Right atrium auricular region (tissue), 2 donors: ENCODE measurements around the gene TOM1L1. TPM values are rescaled to one million over a fixed set of nuclear protein-coding genes. Genes with fewer than 3 reads are reported as not detected.

ENCODE experiments used
- DNase-seq: peaks from one replicate; pipeline ENCODE4 v3.0.0-alpha.2; 2019; ENCODE audit warnings: low spot score
- H3K27ac ChIP-seq, 2 donors: fragments of 200-600 bp; sonication (generic); 1 replicate in 1 of 2; 2 replicates in 1 of 2; pipeline ENCODE4 v1.5.1; 2016 to 2019
- H3K27me3 ChIP-seq, 2 donors: fragments of 200-600 bp; sonication (generic); one replicate each; pipeline versions ENCODE4 v1.5.1 to v1.6.0; 2017 to 2019
- H3K36me3 ChIP-seq: fragments of 200-600 bp; sonication (generic); one replicate; pipeline ENCODE4 v1.5.1; 2016
- H3K4me1 ChIP-seq, 2 donors: fragments of 200-600 bp; sonication (generic); one replicate each; pipeline versions ENCODE4 v1.5.1 to v1.6.0; 2017 to 2019
- H3K4me3 ChIP-seq, 2 donors: fragments of 200-600 bp; sonication (generic); 1 replicate in 1 of 2; 2 replicates in 1 of 2; pipeline ENCODE4 v1.5.1; 2017 to 2019; ENCODE audit warnings: mild to moderate bottlenecking in 1 of 2, moderate library complexity in 1 of 2
- H3K9me3 ChIP-seq, 2 donors: fragments of 200-600 bp; sonication (generic); one replicate each; pipeline ENCODE4 v1.5.1; 2019
- total RNA-seq, 2 donors: library from RNA; depleted of rRNA; stranded (reverse); fragments of >200 nt; gene quantifications; one replicate each; pipeline ENCODE4 v1.1.0, GENCODE V29; 2016
- TF ChIP-seq, protein P1 (sequence below), 2 donors: fragments of 200-600 bp; sonication (generic); IDR thresholded peaks; one replicate each; pipeline ENCODE4 v1.5.1; 2019; ENCODE audit warnings: antibody characterized with exemption in 2 of 2

Gene TOM1L1
- 10 to 100 TPM; 16.0 to 18.2 TPM for total RNA-seq

DNA sequence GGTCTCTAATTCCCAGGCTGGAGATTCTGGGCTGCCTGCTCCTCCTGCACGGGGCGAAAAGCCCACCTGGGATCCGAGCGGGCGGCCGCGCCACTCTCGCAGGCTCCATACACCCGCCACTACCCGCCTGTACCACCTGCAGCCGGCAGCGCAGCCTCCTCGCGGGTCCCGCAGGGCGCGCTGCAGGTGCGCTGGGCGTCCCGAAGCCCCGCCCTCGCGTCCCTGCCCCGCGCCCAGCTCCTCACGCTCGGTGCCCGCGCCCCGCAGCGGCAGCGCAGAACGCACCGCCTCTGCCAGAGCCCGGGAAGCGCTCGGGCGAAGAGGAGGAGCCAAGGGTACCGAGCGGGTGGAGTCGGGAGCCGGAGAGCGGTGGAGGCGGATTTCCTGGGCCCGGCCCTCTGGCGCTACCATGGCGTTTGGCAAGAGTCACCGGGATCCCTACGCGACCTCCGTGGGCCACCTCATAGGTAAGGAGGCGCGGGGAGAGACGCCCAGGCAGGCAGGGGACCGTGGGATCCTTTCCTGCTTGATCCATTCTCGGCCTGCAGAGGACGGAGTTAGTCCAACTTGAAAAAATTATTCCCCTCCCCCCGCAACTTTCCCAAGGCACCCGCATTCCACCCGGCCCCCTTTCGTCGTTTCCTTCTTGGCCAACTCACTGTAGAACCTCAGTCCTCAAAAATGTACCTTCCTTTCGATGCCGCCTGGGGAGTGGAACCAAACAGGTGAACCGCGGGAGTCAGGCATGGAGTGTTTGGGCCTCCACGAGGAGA is at the start of gene TOM1L1:
Gene TOM1L1, plus strand, starts transcription at position 396 of the 773 bp plus-strand sequence. Its CDS starts 14 bp downstream, at position 410.
- H3K4me1 ChIP-seq = peaks cover 0 to 11% of the 10 kb centered on the region in 2 donors
- peak; percentile 63 for DNase-seq
- TF ChIP-seq, protein P1, sequence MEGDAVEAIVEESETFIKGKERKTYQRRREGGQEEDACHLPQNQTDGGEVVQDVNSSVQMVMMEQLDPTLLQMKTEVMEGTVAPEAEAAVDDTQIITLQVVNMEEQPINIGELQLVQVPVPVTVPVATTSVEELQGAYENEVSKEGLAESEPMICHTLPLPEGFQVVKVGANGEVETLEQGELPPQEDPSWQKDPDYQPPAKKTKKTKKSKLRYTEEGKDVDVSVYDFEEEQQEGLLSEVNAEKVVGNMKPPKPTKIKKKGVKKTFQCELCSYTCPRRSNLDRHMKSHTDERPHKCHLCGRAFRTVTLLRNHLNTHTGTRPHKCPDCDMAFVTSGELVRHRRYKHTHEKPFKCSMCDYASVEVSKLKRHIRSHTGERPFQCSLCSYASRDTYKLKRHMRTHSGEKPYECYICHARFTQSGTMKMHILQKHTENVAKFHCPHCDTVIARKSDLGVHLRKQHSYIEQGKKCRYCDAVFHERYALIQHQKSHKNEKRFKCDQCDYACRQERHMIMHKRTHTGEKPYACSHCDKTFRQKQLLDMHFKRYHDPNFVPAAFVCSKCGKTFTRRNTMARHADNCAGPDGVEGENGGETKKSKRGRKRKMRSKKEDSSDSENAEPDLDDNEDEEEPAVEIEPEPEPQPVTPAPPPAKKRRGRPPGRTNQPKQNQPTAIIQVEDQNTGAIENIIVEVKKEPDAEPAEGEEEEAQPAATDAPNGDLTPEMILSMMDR (IDR thresholded peaks at IDR 0.05) = peak in 1 of 2 donors; percentile 31
- H3K36me3 ChIP-seq = no peaks in the 10 kb centered on the region
- no peaks in the 10 kb centered on the region for H3K9me3 ChIP-seq
- H3K4me3 ChIP-seq = peak within 1 kb of the TSS; percentile 57 to 65
- no peaks in the 10 kb centered on the region for H3K27me3 ChIP-seq
- H3K27ac ChIP-seq = peak within 1 kb of the TSS; percentile 3 to 61

DNA sequence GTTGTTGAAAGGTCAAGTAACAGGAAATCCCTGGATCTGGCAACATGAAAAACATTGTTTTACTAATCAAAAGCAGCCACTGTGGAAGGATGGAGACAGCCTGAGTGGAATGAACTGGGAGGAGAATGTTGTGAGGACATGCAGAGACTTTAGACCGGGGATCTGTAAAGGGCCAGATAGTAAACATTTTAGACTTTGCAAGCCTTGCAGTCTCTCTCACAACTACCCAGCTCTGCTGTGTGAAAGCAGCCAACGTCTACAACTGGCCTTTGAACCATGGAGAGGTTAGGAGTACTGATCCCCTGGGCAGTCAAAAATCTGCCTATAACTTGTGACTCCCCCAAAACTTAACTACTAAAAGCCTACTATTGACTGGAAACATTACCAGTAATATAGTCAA is 41.5 kb upstream of the TOM1L1 start:
- Histone ChIP-seq H3K36me3 (no peaks in the 10 kb centered on the region), H3K4me1 (no peaks in the 10 kb centered on the region), H3K9me3 (no peaks in the 10 kb centered on the region), H3K27ac (no peak overlapping the region), H3K27me3 (no peaks in the 10 kb centered on the region), H3K4me3 (no peak overlapping the region)
- DNase-seq = no peak
- TF ChIP-seq, protein P1 (IDR thresholded peaks at IDR 0.05) = no peak

GRCh38 chr17:54860617-54861470 is 39.8 kb upstream of the TOM1L1 start:
- no peaks in the 10 kb centered on the region for H3K27me3 ChIP-seq
- TF ChIP-seq, protein P1 (IDR thresholded peaks at IDR 0.05) = no peak
- H3K4me3 ChIP-seq = no peak overlapping the region
- no peaks in the 10 kb centered on the region for H3K4me1 ChIP-seq
- no peak overlapping the region for H3K27ac ChIP-seq
- no peaks in the 10 kb centered on the region for H3K36me3 ChIP-seq
- DNase-seq = no peak
- no peaks in the 10 kb centered on the region for H3K9me3 ChIP-seq

- H3K4me3 ChIP-seq = no peak overlapping the region
- no peaks in the 10 kb centered on the region for H3K4me1 ChIP-seq
- H3K36me3 ChIP-seq = no peaks in the 10 kb centered on the region
- no peaks in the 10 kb centered on the region for H3K27me3 ChIP-seq
- TF ChIP-seq, protein P1 (IDR thresholded peaks at IDR 0.05) = no peak
- no peak for DNase-seq
- no peaks in the 10 kb centered on the region for H3K9me3 ChIP-seq
- no peak overlapping the region for H3K27ac ChIP-seq
Observed at GRCh38 chr17:54861471-54861983, 39.1 kb upstream of the TOM1L1 start.

GRCh38 chr17:54863176-54863575 is 37.5 kb upstream of the TOM1L1 start:
- no peak overlapping the region for H3K27ac ChIP-seq
- H3K9me3 ChIP-seq = no peaks in the 10 kb centered on the region
- no peaks in the 10 kb centered on the region for H3K36me3 ChIP-seq
- no peak overlapping the region for H3K4me3 ChIP-seq
- TF ChIP-seq, protein P1 (IDR thresholded peaks at IDR 0.05) = no peak
- no peaks in the 10 kb centered on the region for H3K4me1 ChIP-seq
- H3K27me3 ChIP-seq = no peaks in the 10 kb centered on the region
- no peak for DNase-seq
